GM12875 (cell line): ENCODE data around the gene ARRDC1.

Experiments
- H3K4me3 ChIP-seq: one replicate; pipeline ENCODE4 v1.5.1; 2011; ENCODE audit warnings: low read depth, low read length, control low read depth
- CTCF ChIP-seq: IDR thresholded peaks from 2 replicates; pipeline ENCODE4 v1.5.1; 2011; ENCODE audit warnings: low read depth, mild to moderate bottlenecking, control low read depth, inconsistent platforms, low read length, moderate library complexity, borderline replicate concordance; ENCODE audit not compliant: insufficient read depth

The ARRDC1 gene

GRCh38 chr9:137642118-137642601 lies 36.7 kb downstream of the ARRDC1 start:
- no peak overlapping the region for H3K4me3 ChIP-seq
- no peak for TF ChIP-seq CTCF

GRCh38 chr9:137642892-137643291 lies 37.4 kb downstream of the ARRDC1 start:
- TF ChIP-seq CTCF = no peak
- H3K4me3 ChIP-seq = no peak overlapping the region

- TF ChIP-seq CTCF = no peak
- no peak overlapping the region for H3K4me3 ChIP-seq
These were observed 38.4 kb downstream of the ARRDC1 start for GRCh38 chr9:137643921-137644320.

- no peak for TF ChIP-seq CTCF
- no peak overlapping the region for H3K4me3 ChIP-seq
These were observed 39.7 kb downstream of the ARRDC1 start for GRCh38 chr9:137645211-137645610.

- no peak overlapping the region for H3K4me3 ChIP-seq
- TF ChIP-seq CTCF = no peak
These were observed 40.9 kb downstream of the ARRDC1 start for GRCh38 chr9:137646341-137646740.

- no peak for TF ChIP-seq CTCF
- H3K4me3 ChIP-seq = no peak overlapping the region
These were observed 41.7 kb downstream of the ARRDC1 start for GRCh38 chr9:137647096-137647714.

- H3K4me3 ChIP-seq = no peak overlapping the region
- TF ChIP-seq CTCF = no peak
These were observed 42.9 kb downstream of the ARRDC1 start for GRCh38 chr9:137648396-137648795.
